Stomach (tissue), 4 donors: Measurements from ENCODE around the gene SMURF1.

Experiments used
- CTCF ChIP-seq, 7 experiments: fragments of 450-650 bp in 4 of 7; fragments of 200-600 bp in 3 of 7; sonication (generic) in 3 of 7; IDR thresholded peaks; one replicate each; pipeline ENCODE4 v1.5.1; 2016 to 2019; ENCODE audit warnings: antibody characterized with exemption in 7 of 7, control low read depth in 2 of 7, mild to moderate bottlenecking in 1 of 7
- POLR2A ChIP-seq, 4 donors: fragments of 450-650 bp; IDR thresholded peaks; one replicate each; pipeline ENCODE4 v1.6.1; 2016; ENCODE audit warnings: antibody characterized with exemption in 4 of 4, control low read depth in 2 of 4, mild to moderate bottlenecking in 1 of 4, moderate library complexity in 1 of 4

- no peak for TF ChIP-seq POLR2A (IDR thresholded peaks at IDR 0.05)
- TF ChIP-seq CTCF (IDR thresholded peaks at IDR 0.05): no peak
Observed at GRCh38 chr7:99142727-99143520, 984 bp downstream of the SMURF1 start.
